Fibroblast of skin of left quadriceps (primary cell): ENCODE measurements around the gene ADAMTSL1.

Experiments used
- DNase-seq, 2 experiments: peaks; one replicate each; pipeline ENCODE4 v3.0.0-alpha.2; 2013; ENCODE audit warnings: low read depth in 2 of 2

ADAMTSL1 gene

GRCh38 chr9:18811171-18811570 is 337.2 kb downstream of the ADAMTSL1 start:
- no peak for DNase-seq

GRCh38 chr9:18819418-18819817 is 345.5 kb downstream of the ADAMTSL1 start:
- no peak for DNase-seq

GRCh38 chr9:18820566-18821095 is 346.7 kb downstream of the ADAMTSL1 start:
- DNase-seq, result no peak

- DNase-seq, result no peak
Observed at GRCh38 chr9:18821788-18822187, 347.8 kb downstream of the ADAMTSL1 start.

- DNase-seq, result no peak
Observed at GRCh38 chr9:18822850-18823249, 348.9 kb downstream of the ADAMTSL1 start.

GRCh38 chr9:18824095-18824666 is 350.2 kb downstream of the ADAMTSL1 start:
- no peak for DNase-seq

- no peak for DNase-seq
Observed at GRCh38 chr9:18825656-18826170, 351.8 kb downstream of the ADAMTSL1 start.

GRCh38 chr9:18826248-18826647 is 352.3 kb downstream of the ADAMTSL1 start:
- no peak for DNase-seq

GRCh38 chr9:18829066-18829465 is 355.1 kb downstream of the ADAMTSL1 start:
- DNase-seq, result no peak

GRCh38 chr9:18829873-18830272 is 355.9 kb downstream of the ADAMTSL1 start:
- DNase-seq, result peak; percentile 15

GRCh38 chr9:18834740-18835361 is 360.9 kb downstream of the ADAMTSL1 start:
- no peak for DNase-seq

- DNase-seq, result no peak
Observed at GRCh38 chr9:18837402-18837801, 363.4 kb downstream of the ADAMTSL1 start.

GRCh38 chr9:18847576-18848275 is 373.8 kb downstream of the ADAMTSL1 start:
- DNase-seq, result no peak

- DNase-seq, result no peak
Observed at GRCh38 chr9:18848657-18849056, 374.7 kb downstream of the ADAMTSL1 start.

GRCh38 chr9:18849270-18849669 is 375.3 kb downstream of the ADAMTSL1 start:
- DNase-seq, result no peak

- DNase-seq, result no peak
Observed at GRCh38 chr9:18849890-18850677, 376.1 kb downstream of the ADAMTSL1 start.

- no peak for DNase-seq
Observed at GRCh38 chr9:18851069-18851795, 377.3 kb downstream of the ADAMTSL1 start.

GRCh38 chr9:18855656-18856055 is 381.7 kb downstream of the ADAMTSL1 start:
- no peak for DNase-seq

- DNase-seq, result no peak
Observed at GRCh38 chr9:18857334-18857733, 383.4 kb downstream of the ADAMTSL1 start.

- DNase-seq, result peak; percentile 76
Observed at GRCh38 chr9:18857769-18858168, 383.8 kb downstream of the ADAMTSL1 start.
